HTR-8/SVneo (cell line): ENCODE results near the gene MTOR.

Source experiments
- DNase-seq: peaks from one replicate; pipeline ENCODE4 v3.0.0; 2011; ENCODE audit warnings: low spot score, mixed read lengths; ENCODE audit not compliant: insufficient read length
- FAIRE-seq: peaks from 2 replicates; lab custom pipeline; 2011; peaks lifted over from hg19 to GRCh38; lab: Jason Lieb, UNC

The MTOR gene

GRCh38 chr1:11229203-11229602 is 33.1 kb downstream of the MTOR start:
- DNase-seq (no peak), FAIRE-seq (no peak)

GRCh38 chr1:11227106-11228077 is 35.0 kb downstream of the MTOR start:
- no peak for FAIRE-seq
- DNase-seq: no peak

GRCh38 chr1:11216074-11216473 is 46.3 kb downstream of the MTOR start:
- DNase-seq (no peak), FAIRE-seq (no peak)

- no peak for FAIRE-seq
- DNase-seq: no peak
Observed at GRCh38 chr1:11215381-11216005, 46.9 kb downstream of the MTOR start.

- no peak for FAIRE-seq
- DNase-seq: no peak
Observed at GRCh38 chr1:11214698-11215380, 47.5 kb downstream of the MTOR start.

- DNase-seq (no peak), FAIRE-seq (no peak)
Observed at GRCh38 chr1:11211925-11212587, 50.3 kb downstream of the MTOR start.

- FAIRE-seq (no peak), DNase-seq (no peak)
Observed at GRCh38 chr1:11211461-11211860, 50.9 kb downstream of the MTOR start.

- FAIRE-seq (no peak), DNase-seq (no peak)
Observed at GRCh38 chr1:11207898-11208611, 54.3 kb downstream of the MTOR start.

GRCh38 chr1:11204396-11205190 is 57.8 kb downstream of the MTOR start:
- no peak for FAIRE-seq

GRCh38 chr1:11198851-11199594 is 63.3 kb downstream of the MTOR start:
- no peak for FAIRE-seq
- no peak for DNase-seq

More at GRCh38 chr1:11204396-11205190, 57.8 kb downstream of the MTOR start:
- no peak for DNase-seq

GRCh38 chr1:11198257-11198656 is 64.1 kb downstream of the MTOR start:
- FAIRE-seq (no peak), DNase-seq (no peak)

GRCh38 chr1:11197359-11197758 is 65.0 kb downstream of the MTOR start:
- no peak for DNase-seq
- FAIRE-seq: no peak

GRCh38 chr1:11196945-11197344 is 65.4 kb downstream of the MTOR start:
- DNase-seq: no peak
- no peak for FAIRE-seq

- no peak for FAIRE-seq
- DNase-seq: no peak
Observed at GRCh38 chr1:11194407-11195176, 67.8 kb downstream of the MTOR start.

GRCh38 chr1:11193376-11193775 is 69.0 kb downstream of the MTOR start:
- DNase-seq (no peak), FAIRE-seq (no peak)

GRCh38 chr1:11188858-11189451 is 73.4 kb downstream of the MTOR start, which contains the start of gene ANGPTL7:
Gene ANGPTL7, plus strand, starts transcription at chr1:11189355. Its CDS starts 225 bp downstream, at chr1:11189580.
- DNase-seq (no peak), FAIRE-seq (no peak)

GRCh38 chr1:11188381-11188780 is 74.0 kb downstream of the MTOR start:
- no peak for FAIRE-seq
- no peak for DNase-seq
